Smooth muscle cell (in vitro differentiated cells): Measurements from ENCODE around the gene STAC2. TPM values are rescaled to one million over a fixed set of nuclear protein-coding genes. Genes with fewer than 3 reads are reported as not detected.

Experiments used
- DNase-seq: peaks from one replicate; lab custom pipeline; 2025; ENCODE audit not compliant: unreplicated experiment; lab: John Stamatoyannopoulos, UW
- H2AFZ ChIP-seq: fragments of 200-600 bp; sonication (generic); 2 replicates; pipeline ENCODE4 v1.6.0; 2016; ENCODE audit warnings: antibody characterized with exemption, low read depth, mild to moderate bottlenecking
- H3F3A ChIP-seq: fragments of 200-600 bp; sonication (generic); 2 replicates; pipeline ENCODE4 v1.6.0; 2017; ENCODE audit warnings: antibody characterized with exemption, low read depth
- H3K27ac ChIP-seq: fragments of 200-600 bp; sonication (generic); 2 replicates; pipeline ENCODE4 v1.5.1; 2016; ENCODE audit warnings: low read depth, mild to moderate bottlenecking
- H3K27me3 ChIP-seq: fragments of 200-600 bp; sonication (generic); 2 replicates; pipeline ENCODE4 v1.6.1; 2016; ENCODE audit warnings: low read depth, mild to moderate bottlenecking
- H3K36me3 ChIP-seq: fragments of 200-600 bp; sonication (generic); 2 replicates; pipeline ENCODE4 v1.5.1; 2016; ENCODE audit warnings: low read depth
- H3K4me1 ChIP-seq: fragments of 200-600 bp; sonication (generic); 2 replicates; pipeline ENCODE4 v1.5.1; 2016; ENCODE audit warnings: low read depth
- H3K4me2 ChIP-seq: fragments of 200-600 bp; sonication (generic); 2 replicates; pipeline ENCODE4 v1.6.0; 2016; ENCODE audit warnings: mild to moderate bottlenecking
- H3K4me3 ChIP-seq: fragments of 200-600 bp; sonication (generic); 2 replicates; pipeline ENCODE4 v1.5.1; 2016; ENCODE audit warnings: mild to moderate bottlenecking
- H3K79me2 ChIP-seq: fragments of 200-600 bp; sonication (generic); 2 replicates; pipeline ENCODE4 v1.6.0; 2016; ENCODE audit warnings: low read depth, mild to moderate bottlenecking
- H3K9ac ChIP-seq: fragments of 200-600 bp; sonication (generic); 2 replicates; pipeline ENCODE4 v1.6.0; 2016; ENCODE audit warnings: low read depth
- H3K9me3 ChIP-seq: fragments of 200-600 bp; sonication (generic); replicated peaks from 2 replicates; pipeline ENCODE4 v1.5.1; 2016; ENCODE audit warnings: low read depth
- H4K20me1 ChIP-seq: fragments of 200-600 bp; sonication (generic); 2 replicates; pipeline ENCODE4 v1.6.0; 2016; ENCODE audit warnings: low read depth
- WGBS: methylation state at CpG from one replicate; pipeline ENCODE4 v1.1.7; 2016; ENCODE audit warnings: low lambda C conversion rate; 5-methylcytosine and 5-hydroxymethylcytosine counted together
- polyA plus RNA-seq: library from polyadenylated mRNA; unstranded; fragments of >200 nt; fragmentation: Nextera tagmentation; extraction: Ambion mirVana; gene quantifications from 2 replicates; pipeline ENCODE4 v1.2.1, GENCODE V29; 2016
- total RNA-seq: library from RNA; depleted of rRNA; stranded (reverse); fragments of >200 nt; gene quantifications from 2 replicates; pipeline ENCODE4 v1.2.3, GENCODE V29; 2014
- TF ChIP-seq, protein P1 (sequence below): fragments of 200-600 bp; sonication (generic); IDR thresholded peaks from 2 replicates; pipeline ENCODE4 v1.5.1; 2017; ENCODE audit warnings: borderline replicate concordance, mild to moderate bottlenecking, antibody characterized with exemption; ENCODE audit not compliant: insufficient read depth, poor library complexity, severe bottlenecking

Gene STAC2
- total and polyA plus RNA-seq, 2 experiments from 2014 or later, result 0.09 to 0.32 TPM

DNA sequence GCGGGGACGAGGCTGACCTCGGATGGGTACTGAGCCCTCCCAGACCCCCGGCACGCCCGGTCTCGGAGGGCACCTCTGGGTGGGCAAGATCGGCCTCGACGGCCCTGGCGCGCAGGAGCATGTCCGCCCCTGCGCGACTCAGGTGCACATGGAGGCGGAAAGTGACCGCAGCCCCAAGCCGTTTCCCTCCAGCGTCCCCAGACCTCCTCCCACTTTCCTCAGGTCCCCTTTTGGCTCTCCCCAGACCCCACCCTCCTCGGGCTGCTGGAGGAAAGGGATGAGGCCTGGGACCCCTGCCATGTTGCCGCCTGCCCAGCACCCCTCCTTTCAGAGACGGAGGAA lies 15.7 kb downstream of the STAC2 start:
- Histone ChIP-seq H3K4me2 (peak overlapping the region; percentile 83), H3K79me2 (no peaks in the 10 kb centered on the region), H3K36me3 (no peaks in the 10 kb centered on the region), H3K9ac (peak overlapping the region; percentile 17), H3K27me3 (no peaks in the 10 kb centered on the region), H4K20me1 (no peaks in the 10 kb centered on the region), H3K4me3 (peak overlapping the region; percentile 43), H3K9me3 (no peaks in the 10 kb centered on the region), H3K27ac (no peak overlapping the region), H2AFZ (no peak overlapping the region), H3F3A (peaks cover 5% of the 10 kb centered on the region), H3K4me1 (peaks cover 5% of the 10 kb centered on the region)
- TF ChIP-seq, protein P1, sequence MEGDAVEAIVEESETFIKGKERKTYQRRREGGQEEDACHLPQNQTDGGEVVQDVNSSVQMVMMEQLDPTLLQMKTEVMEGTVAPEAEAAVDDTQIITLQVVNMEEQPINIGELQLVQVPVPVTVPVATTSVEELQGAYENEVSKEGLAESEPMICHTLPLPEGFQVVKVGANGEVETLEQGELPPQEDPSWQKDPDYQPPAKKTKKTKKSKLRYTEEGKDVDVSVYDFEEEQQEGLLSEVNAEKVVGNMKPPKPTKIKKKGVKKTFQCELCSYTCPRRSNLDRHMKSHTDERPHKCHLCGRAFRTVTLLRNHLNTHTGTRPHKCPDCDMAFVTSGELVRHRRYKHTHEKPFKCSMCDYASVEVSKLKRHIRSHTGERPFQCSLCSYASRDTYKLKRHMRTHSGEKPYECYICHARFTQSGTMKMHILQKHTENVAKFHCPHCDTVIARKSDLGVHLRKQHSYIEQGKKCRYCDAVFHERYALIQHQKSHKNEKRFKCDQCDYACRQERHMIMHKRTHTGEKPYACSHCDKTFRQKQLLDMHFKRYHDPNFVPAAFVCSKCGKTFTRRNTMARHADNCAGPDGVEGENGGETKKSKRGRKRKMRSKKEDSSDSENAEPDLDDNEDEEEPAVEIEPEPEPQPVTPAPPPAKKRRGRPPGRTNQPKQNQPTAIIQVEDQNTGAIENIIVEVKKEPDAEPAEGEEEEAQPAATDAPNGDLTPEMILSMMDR, result no peak
- WGBS, result 29% methylated on average over 16 of the region's 22 CpGs
- no peak for DNase-seq

GRCh38 chr17:39209317-39210092 lies 16.2 kb downstream of the STAC2 start:
- no peak overlapping the region for H2AFZ ChIP-seq
- H4K20me1 ChIP-seq, result peaks cover under 1% of the 10 kb centered on the region
- peaks cover 8% of the 10 kb centered on the region for H3F3A ChIP-seq
- TF ChIP-seq, protein P1, result no peak
- H3K9ac ChIP-seq, result peak overlapping the region; percentile 52
- H3K4me1 ChIP-seq, result peaks cover 5% of the 10 kb centered on the region
- H3K27ac ChIP-seq, result no peak overlapping the region
- 14% methylated on average over 23 of the region's 39 CpGs for WGBS
- H3K9me3 ChIP-seq, result no peaks in the 10 kb centered on the region
- peak; percentile 55 for DNase-seq
- no peaks in the 10 kb centered on the region for H3K27me3 ChIP-seq
- peak overlapping the region; percentile 43 for H3K4me3 ChIP-seq
- H3K36me3 ChIP-seq, result peaks cover 3% of the 10 kb centered on the region
- peak overlapping the region; percentile 83 for H3K4me2 ChIP-seq
- no peaks in the 10 kb centered on the region for H3K79me2 ChIP-seq

DNA sequence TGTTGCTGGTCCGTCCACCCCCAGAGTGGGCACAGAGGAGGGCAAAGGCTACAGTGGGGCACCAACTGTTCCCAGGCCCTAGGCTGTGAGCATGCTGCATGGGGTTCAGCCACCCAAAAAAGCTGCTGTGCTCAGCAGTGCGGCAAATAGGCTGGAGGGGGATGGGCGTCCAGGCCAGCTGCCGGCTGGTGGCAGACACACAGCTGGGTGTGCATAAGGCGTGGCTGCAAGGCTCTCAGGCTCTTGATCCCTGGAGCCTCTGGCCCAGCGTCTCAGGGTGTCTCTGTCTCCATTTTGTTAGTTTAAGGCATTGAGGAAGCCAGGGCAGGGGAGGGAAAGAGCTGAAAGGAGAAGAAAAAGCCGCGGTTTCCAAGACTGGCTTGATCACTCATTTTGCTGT lies 16.9 kb downstream of the STAC2 start:
- TF ChIP-seq, protein P1, result no peak
- Histone ChIP-seq H3K27ac (no peak overlapping the region), H3K9ac (peak overlapping the region; percentile 52), H3K4me3 (no peak overlapping the region), H3K79me2 (no peaks in the 10 kb centered on the region), H3K27me3 (no peaks in the 10 kb centered on the region), H3K4me1 (peaks cover 5% of the 10 kb centered on the region), H2AFZ (no peak overlapping the region), H3K4me2 (peak overlapping the region; percentile 83), H4K20me1 (peaks cover 7% of the 10 kb centered on the region), H3F3A (peaks cover 14% of the 10 kb centered on the region), H3K36me3 (peaks cover 9% of the 10 kb centered on the region), H3K9me3 (no peaks in the 10 kb centered on the region)
- 66% methylated on average over 8 of the region's 8 CpGs for WGBS
- DNase-seq, result no peak

DNA sequence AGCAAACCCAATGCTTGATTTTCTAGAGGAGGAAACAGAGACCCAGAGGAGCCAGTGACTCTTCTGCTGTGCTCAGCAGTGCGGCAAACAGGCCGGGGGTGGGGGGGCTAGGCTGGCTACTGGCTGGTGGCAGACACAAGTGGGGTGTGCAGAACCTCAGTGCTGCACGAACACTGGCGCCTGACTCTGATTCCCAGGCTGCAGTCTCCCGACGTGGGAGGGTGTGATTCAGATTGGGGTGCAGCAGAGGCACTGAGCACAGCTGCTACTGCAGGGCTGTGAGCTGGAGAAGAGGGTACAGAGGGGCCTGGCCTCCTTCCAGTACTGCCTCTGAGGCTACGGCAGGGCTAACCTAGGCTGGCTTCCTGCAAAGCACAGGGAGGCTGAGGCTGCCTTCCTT lies 17.6 kb downstream of the STAC2 start:
- H2AFZ ChIP-seq, result no peak overlapping the region
- H3K9ac ChIP-seq, result no peak overlapping the region
- TF ChIP-seq, protein P1, result no peak
- 83% methylated on average over 7 of the region's 7 CpGs for WGBS
- peaks cover 17% of the 10 kb centered on the region for H3F3A ChIP-seq
- DNase-seq, result no peak
- H3K27ac ChIP-seq, result no peak overlapping the region
- peaks cover 14% of the 10 kb centered on the region for H4K20me1 ChIP-seq
- no peaks in the 10 kb centered on the region for H3K79me2 ChIP-seq
- H3K4me1 ChIP-seq, result peaks cover 5% of the 10 kb centered on the region
- no peaks in the 10 kb centered on the region for H3K9me3 ChIP-seq
- H3K27me3 ChIP-seq, result no peaks in the 10 kb centered on the region
- no peak overlapping the region for H3K4me2 ChIP-seq
- no peak overlapping the region for H3K4me3 ChIP-seq
- peaks cover 9% of the 10 kb centered on the region for H3K36me3 ChIP-seq
